Osteoblast (primary cell): ENCODE measurements around the gene SLC25A6. TPM values are rescaled to one million over a fixed set of nuclear protein-coding genes. Genes with fewer than 3 reads are reported as not detected.

Source experiments
- DNase-seq: peaks from one replicate; pipeline ENCODE4 v3.0.0; 2011; ENCODE audit warnings: low spot score, mixed read lengths; ENCODE audit not compliant: insufficient read length; ENCODE audit errors: missing footprints
- H2AFZ ChIP-seq: 2 replicates; pipeline ENCODE4 v1.6.0; 2011; ENCODE audit warnings: mild to moderate bottlenecking, low read length
- H3K27ac ChIP-seq: 2 replicates; pipeline ENCODE4 v1.5.1; 2011; ENCODE audit warnings: mild to moderate bottlenecking, low read depth, low read length, moderate library complexity
- H3K27me3 ChIP-seq: 2 replicates; pipeline ENCODE4 v1.6.0; 2012; ENCODE audit warnings: mild to moderate bottlenecking, control low read depth, inconsistent platforms, low read length, moderate library complexity; ENCODE audit not compliant: insufficient read depth
- H3K36me3 ChIP-seq: 2 replicates; pipeline ENCODE4 v1.5.1; 2011; ENCODE audit warnings: mild to moderate bottlenecking, low read length, control low read depth, moderate library complexity; ENCODE audit not compliant: insufficient read depth
- H3K4me1 ChIP-seq: 2 replicates; pipeline ENCODE4 v1.5.1; 2011; ENCODE audit warnings: mild to moderate bottlenecking, low read length, control low read depth, moderate library complexity; ENCODE audit not compliant: insufficient read depth
- H3K4me2 ChIP-seq: 2 replicates; pipeline ENCODE4 v1.6.0; 2011; ENCODE audit warnings: mild to moderate bottlenecking, low read length; ENCODE audit not compliant: insufficient read depth
- H3K4me3 ChIP-seq: fragments of 200-600 bp; sonication (generic); 3 replicates; pipeline ENCODE4 v1.5.1; 2012; ENCODE audit warnings: mild to moderate bottlenecking, low read length, inconsistent platforms; ENCODE audit not compliant: insufficient read depth
- H3K79me2 ChIP-seq: 2 replicates; pipeline ENCODE4 v1.6.0; 2012; ENCODE audit warnings: mild to moderate bottlenecking, low read length, control low read depth, inconsistent platforms; ENCODE audit not compliant: insufficient read depth
- H3K9me3 ChIP-seq: 2 replicates; pipeline ENCODE4 v1.5.1; 2011; ENCODE audit warnings: low read depth, low read length, control low read depth
- H4K20me1 ChIP-seq: 2 replicates; pipeline ENCODE4 v1.6.0; 2012; ENCODE audit warnings: mild to moderate bottlenecking, low read length, control low read depth; ENCODE audit not compliant: insufficient read depth
- CTCF ChIP-seq: IDR thresholded peaks from 2 replicates; pipeline ENCODE4 v1.5.1; 2011; ENCODE audit warnings: mild to moderate bottlenecking, low read depth, low read length, moderate library complexity; ENCODE audit errors: extremely low read depth
- total RNA-seq: library from RNA; depleted of rRNA; stranded (reverse); fragments of >200 nt; gene quantifications from 2 replicates; pipeline ENCODE4 v1.2.3, GENCODE V29; 2012

Gene SLC25A6
- total RNA-seq, 1 donor, result 203 TPM

- no peaks in the 10 kb centered on the region for H3K27me3 ChIP-seq
- H3K4me1 ChIP-seq, result no peaks in the 10 kb centered on the region
- no peak overlapping the region for H3K4me3 ChIP-seq
- H3K79me2 ChIP-seq, result no peaks in the 10 kb centered on the region
- peaks cover 7% of the 10 kb centered on the region for H3K9me3 ChIP-seq
- no peaks in the 10 kb centered on the region for H4K20me1 ChIP-seq
- H3K36me3 ChIP-seq, result peaks cover 45% of the 10 kb centered on the region
- no peak for TF ChIP-seq CTCF
- no peak overlapping the region for H2AFZ ChIP-seq
- H3K4me2 ChIP-seq, result no peak overlapping the region
- DNase-seq, result no peak
- H3K27ac ChIP-seq, result no peak overlapping the region
Measured at GRCh38 chrX:1421433-1422134, 29.7 kb upstream of the SLC25A6 start.

DNA sequence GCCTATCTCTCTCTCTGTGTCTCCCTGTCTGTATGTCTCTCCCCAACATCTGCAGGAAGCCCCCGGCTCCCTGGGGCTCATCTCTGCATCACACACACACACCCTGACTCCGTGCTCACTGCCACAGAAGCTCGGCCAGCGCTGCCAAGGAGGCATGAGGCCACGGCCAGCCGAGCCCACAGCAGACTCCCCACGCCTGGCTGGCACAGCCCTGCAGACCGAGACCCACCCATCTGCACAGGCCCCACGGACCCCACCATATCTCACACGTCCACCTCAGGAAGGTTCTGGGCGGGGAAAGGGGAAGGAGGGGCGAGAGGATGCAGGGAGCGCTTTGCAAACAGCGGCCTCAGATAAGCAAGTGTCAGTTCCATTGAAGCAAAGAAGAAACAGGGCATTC is 28.5 kb upstream of the SLC25A6 start:
- Histone ChIP-seq H3K27me3 (no peaks in the 10 kb centered on the region), H3K36me3 (peaks cover 50% of the 10 kb centered on the region), H3K9me3 (peaks cover 7% of the 10 kb centered on the region), H3K4me2 (no peak overlapping the region), H3K27ac (no peak overlapping the region), H2AFZ (no peak overlapping the region), H4K20me1 (peaks cover 2% of the 10 kb centered on the region), H3K4me1 (no peaks in the 10 kb centered on the region), H3K79me2 (no peaks in the 10 kb centered on the region), H3K4me3 (no peak overlapping the region)
- DNase-seq, result no peak
- no peak for TF ChIP-seq CTCF

- H3K79me2 ChIP-seq, result no peaks in the 10 kb centered on the region
- no peak overlapping the region for H3K27ac ChIP-seq
- no peak for TF ChIP-seq CTCF
- H3K4me3 ChIP-seq, result no peak overlapping the region
- peaks cover 7% of the 10 kb centered on the region for H3K9me3 ChIP-seq
- H4K20me1 ChIP-seq, result peaks cover 2% of the 10 kb centered on the region
- H3K4me2 ChIP-seq, result no peak overlapping the region
- no peaks in the 10 kb centered on the region for H3K27me3 ChIP-seq
- no peak for DNase-seq
- peaks cover 45% of the 10 kb centered on the region for H3K36me3 ChIP-seq
- no peaks in the 10 kb centered on the region for H3K4me1 ChIP-seq
- no peak overlapping the region for H2AFZ ChIP-seq
Measured at GRCh38 chrX:1419545-1420355, 27.8 kb upstream of the SLC25A6 start.

- H4K20me1 ChIP-seq, result peaks cover 2% of the 10 kb centered on the region
- H3K36me3 ChIP-seq, result peaks cover 45% of the 10 kb centered on the region
- H3K79me2 ChIP-seq, result no peaks in the 10 kb centered on the region
- no peak overlapping the region for H3K4me3 ChIP-seq
- H3K9me3 ChIP-seq, result peaks cover 7% of the 10 kb centered on the region
- TF ChIP-seq CTCF, result no peak
- no peak overlapping the region for H3K27ac ChIP-seq
- H3K27me3 ChIP-seq, result no peaks in the 10 kb centered on the region
- H2AFZ ChIP-seq, result no peak overlapping the region
- no peak for DNase-seq
- H3K4me2 ChIP-seq, result no peak overlapping the region
- no peaks in the 10 kb centered on the region for H3K4me1 ChIP-seq
Measured at GRCh38 chrX:1418901-1419544, 27.1 kb upstream of the SLC25A6 start.
